OCI-LY7 (cell line): ENCODE data around the gene DPEP2. TPM values are rescaled to one million over a fixed set of nuclear protein-coding genes. Genes with fewer than 3 reads are reported as not detected.

ENCODE experiments used
- BruUV-seq: library from RNA; stranded (reverse); fragments of 400-500 nt; replicated peaks from 2 replicates; lab custom pipeline; 2021; lab: Mats Ljungman, UMichigan
- CTCF ChIA-PET: fragments of 300-600 bp; sonication (Branson Sonifier 250); formaldehyde crosslinking; loops from one replicate; lab custom pipeline; 2022; ENCODE audit warnings: antibody characterized with exemption; ENCODE audit not compliant: unreplicated experiment; lab: Charles Lee
- POLR2A ChIA-PET: fragments of 300-600 bp; sonication (Branson Sonifier 250); formaldehyde crosslinking; loops from one replicate; lab custom pipeline; 2022; ENCODE audit warnings: antibody characterized with exemption; lab: Charles Lee
- DNase-seq: peaks from one replicate; pipeline ENCODE4 v3.0.0-alpha.2; 2015; ENCODE audit warnings: low spot score
- H2AFZ ChIP-seq: fragments of 200-600 bp; sonication (generic), shearing (Covaris generic); 2 replicates; pipeline ENCODE4 v1.6.1; 2014; ENCODE audit warnings: mild to moderate bottlenecking, antibody characterized with exemption, low read length, moderate library complexity
- H3K27ac ChIP-seq: fragments of 200-600 bp; sonication (generic); 2 replicates; pipeline ENCODE4 v1.5.1; 2014; ENCODE audit warnings: mixed run types, low read depth, mild to moderate bottlenecking, moderate library complexity, low read length, inconsistent platforms; ENCODE audit not compliant: poor library complexity, severe bottlenecking
- H3K36me3 ChIP-seq: fragments of 200-600 bp; sonication (generic); 2 replicates; pipeline ENCODE4 v1.6.1; 2014; ENCODE audit warnings: mild to moderate bottlenecking, antibody characterized with exemption, low read length, moderate library complexity, mixed read lengths; ENCODE audit not compliant: insufficient read depth
- H3K4me1 ChIP-seq: fragments of 200-600 bp; sonication (generic); 2 replicates; pipeline ENCODE4 v1.5.1; 2014; ENCODE audit warnings: mild to moderate bottlenecking, low read length; ENCODE audit not compliant: insufficient read depth, poor library complexity, severe bottlenecking
- H3K4me2 ChIP-seq: fragments of 200-600 bp; sonication (generic); 2 replicates; pipeline ENCODE4 v1.6.1; 2014; ENCODE audit warnings: mild to moderate bottlenecking, low read length
- H3K4me3 ChIP-seq: fragments of 200-600 bp; sonication (generic); 2 replicates; pipeline ENCODE4 v1.5.1; 2014; ENCODE audit warnings: mild to moderate bottlenecking, low read depth, low read length; ENCODE audit not compliant: poor library complexity, severe bottlenecking
- H3K79me2 ChIP-seq: fragments of 200-600 bp; sonication (generic); 2 replicates; pipeline ENCODE4 v1.6.1; 2016; ENCODE audit warnings: low read depth, mild to moderate bottlenecking, low read length, moderate library complexity, mixed read lengths; ENCODE audit not compliant: insufficient read depth
- H3K9me2 ChIP-seq: fragments of 200-600 bp; sonication (generic); 2 replicates; pipeline ENCODE4 v1.6.1; 2016; ENCODE audit warnings: mild to moderate bottlenecking, low read length, mixed read lengths; ENCODE audit not compliant: insufficient read depth
- H3K9me3 ChIP-seq: fragments of 200-600 bp; sonication (generic); 2 replicates; pipeline ENCODE4 v1.6.1; 2014; ENCODE audit warnings: mild to moderate bottlenecking, mixed run types, low read length, mixed read lengths
- H4K20me1 ChIP-seq: fragments of 200-600 bp; sonication (generic); 2 replicates; pipeline ENCODE4 v1.6.1; 2014; ENCODE audit warnings: mild to moderate bottlenecking, antibody characterized with exemption, low read length, moderate library complexity, mixed read lengths; ENCODE audit not compliant: insufficient read depth
- CTCF ChIP-seq: fragments of 200-600 bp; sonication (generic); conservative IDR thresholded peaks from 2 replicates; pipeline ENCODE4 v1.5.1; 2014; ENCODE audit warnings: mild to moderate bottlenecking, antibody characterized with exemption, low read length, moderate library complexity, mixed read lengths
- EZH2phosphoT487 ChIP-seq: fragments of 200-600 bp; sonication (generic); IDR thresholded peaks from 2 replicates; pipeline ENCODE4 v1.6.1; 2018; ENCODE audit warnings: low read depth, borderline replicate concordance, mild to moderate bottlenecking, mixed run types, antibody characterized with exemption, low read length, moderate library complexity, mixed read lengths
- intact Hi-C: fragments of 100-400 bp; cut with micrococcal nuclease; formaldehyde crosslinking; loops from one replicate; pipeline ENCODE4 v1.10.0; 2022; ENCODE audit not compliant: unreplicated experiment
- total RNA-seq, 2 experiments: library from RNA; depleted of rRNA in 1 of 2; stranded (reverse); fragments of >200 nt in 1 of 2; shearing (Covaris generic) in 1 of 2; gene quantifications; 2 replicates each; pipeline ENCODE4 v1.2.3, GENCODE V29; 2014 to 2022

Gene DPEP2
- total RNA-seq, 2 experiments from 2014 or later = 0.22 to 0.23 TPM

- H3K4me2 ChIP-seq = peak overlapping the region; percentile 89
- no peaks in the 10 kb centered on the region for H3K9me2 ChIP-seq
- H3K27ac ChIP-seq = peak overlapping the region; percentile 54
- H3K36me3 ChIP-seq = peaks cover 31% of the 10 kb centered on the region
- BruUV-seq = no TSS peak
- H4K20me1 ChIP-seq = no peaks in the 10 kb centered on the region
- H3K79me2 ChIP-seq = peaks cover 35% of the 10 kb centered on the region
- no peak for TF ChIP-seq CTCF
- no peak for TF ChIP-seq EZH2phosphoT487
- no peak for DNase-seq
- intact Hi-C loops = no loop called here
- POLR2A ChIA-PET = interaction anchor here (0.6 to 3.0 kb wide), 8 partner anchors 16 to 531 kb away, joined by 3 to 21 read pairs (median 3); partner anchors contain the start of gene DPEP2
- peak overlapping the region; percentile 45; the same call in 1 of the 2 replicates for H2AFZ ChIP-seq
- H3K4me1 ChIP-seq = peaks cover 21% of the 10 kb centered on the region
- CTCF ChIA-PET = interaction anchor here (0.7 kb wide), 1 partner anchor 20 kb away, joined by 4 read pairs; no protein-coding TSS in a partner anchor
- peak overlapping the region; percentile 78 for H3K4me3 ChIP-seq
- H3K9me3 ChIP-seq = no peaks in the 10 kb centered on the region
Observed at GRCh38 chr16:68022278-68022727, 23.0 kb upstream of the DPEP2 start.

- Histone ChIP-seq H3K4me1 (peaks cover 21% of the 10 kb centered on the region), H3K9me2 (no peaks in the 10 kb centered on the region), H3K36me3 (peaks cover 23% of the 10 kb centered on the region), H2AFZ (no peak overlapping the region), H3K27ac (no peak overlapping the region), H3K4me3 (peak overlapping the region; percentile 78), H3K4me2 (peak overlapping the region; percentile 89), H4K20me1 (no peaks in the 10 kb centered on the region), H3K79me2 (peaks cover 35% of the 10 kb centered on the region), H3K9me3 (no peaks in the 10 kb centered on the region)
- TF ChIP-seq CTCF (no peak), EZH2phosphoT487 (no peak)
- POLR2A ChIA-PET = interaction anchor here (3.0 kb wide), 1 partner anchor 22 kb away, joined by 21 read pairs; the partner anchor contains the start of gene DPEP2
- no peak for DNase-seq
- intact Hi-C loops = no loop called here
- TSS peak; percentile 85 for BruUV-seq
- CTCF ChIA-PET = interaction anchor here (0.6 to 0.7 kb wide), 2 partner anchors 16 to 19 kb away, joined by 4 to 5 read pairs; no protein-coding TSS in a partner anchor
Observed at GRCh38 chr16:68021490-68021889, 22.2 kb upstream of the DPEP2 start.

GRCh38 chr16:68019167-68019680, 19.9 kb upstream of the DPEP2 start:
- intact Hi-C loops = no loop called here
- POLR2A ChIA-PET = interaction anchor here (0.6 to 1.5 kb wide), 3 partner anchors 22 to 893 kb away, joined by 4 to 5 read pairs (median 4); no protein-coding TSS in a partner anchor
- Histone ChIP-seq H3K9me3 (no peaks in the 10 kb centered on the region), H4K20me1 (no peaks in the 10 kb centered on the region), H3K4me3 (no peak overlapping the region), H3K36me3 (peaks cover 11% of the 10 kb centered on the region), H3K27ac (no peak overlapping the region), H3K4me1 (peaks cover 20% of the 10 kb centered on the region), H2AFZ (no peak overlapping the region), H3K4me2 (no peak overlapping the region), H3K79me2 (peaks cover 29% of the 10 kb centered on the region), H3K9me2 (no peaks in the 10 kb centered on the region)
- TF ChIP-seq EZH2phosphoT487 (no peak), CTCF (no peak)
- no TSS peak for BruUV-seq
- CTCF ChIA-PET = no interaction called here
- DNase-seq = no peak
